Lower leg skin (tissue), 4 donors: ENCODE measurements around the gene CEACAM4. TPM values are rescaled to one million over a fixed set of nuclear protein-coding genes. Genes with fewer than 3 reads are reported as not detected.

Experiments used
- DNase-seq, 2 donors: peaks; one replicate each; pipeline ENCODE4 v3.0.0-alpha.2; 2019; ENCODE audit warnings: low spot score in 2 of 2
- H3K4me3 ChIP-seq: fragments of 200-600 bp; sonication (generic); 2 replicates; pipeline ENCODE4 v1.5.1; 2017; ENCODE audit warnings: mild to moderate bottlenecking, low read depth; ENCODE audit not compliant: poor library complexity, severe bottlenecking
- CTCF ChIP-seq, 3 donors: fragments of 450-650 bp; IDR thresholded peaks; one replicate each; pipeline ENCODE4 v1.5.1; 2016; ENCODE audit warnings: antibody characterized with exemption in 3 of 3, mild to moderate bottlenecking in 3 of 3, moderate library complexity in 2 of 3
- POLR2A ChIP-seq, 2 donors: fragments of 450-650 bp; IDR thresholded peaks; one replicate each; pipeline ENCODE4 v1.6.1; 2016 to 2017; ENCODE audit warnings: antibody characterized with exemption in 2 of 2, mild to moderate bottlenecking in 1 of 2, moderate library complexity in 1 of 2
- WGBS, 2 donors: methylation state at CpG; one replicate each; pipeline ENCODE4 v1.1.5; 2018; 5-methylcytosine and 5-hydroxymethylcytosine counted together
- intact Hi-C: fragments of 100-400 bp; cut with DNase I; formaldehyde crosslinking; loops from one replicate; pipeline ENCODE4 v1.15.0; 2023; ENCODE audit warnings: low total_unique reads
- total RNA-seq, 4 donors: library from RNA; depleted of rRNA; stranded (reverse); fragments of >200 nt; gene quantifications; one replicate each; pipeline ENCODE4 v1.1.0, GENCODE V29; 2016

CEACAM4 gene
- total RNA-seq, 4 donors from 2014 or later, result 0.84 to 0.88 TPM; not detected in 2

DNA sequence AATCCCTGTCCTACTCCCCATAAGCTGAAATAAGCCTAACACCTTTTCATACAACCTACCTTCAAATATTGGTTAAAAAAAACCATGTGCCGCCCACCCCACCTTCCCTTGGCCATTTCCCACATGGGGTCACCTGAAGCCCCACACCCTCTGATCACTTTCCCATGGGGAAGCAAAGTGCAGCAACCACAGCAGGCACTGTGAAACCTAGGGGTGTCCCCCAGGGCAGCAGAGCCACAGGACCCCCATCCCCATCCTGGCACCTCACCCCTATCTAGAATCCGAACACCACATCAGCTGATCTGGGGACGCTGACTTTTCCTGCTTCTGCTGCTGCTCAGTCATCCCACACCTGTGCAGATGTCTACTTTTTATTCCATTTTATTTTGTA is 31.0 kb downstream of the CEACAM4 start:
- no peak for DNase-seq
- no peak overlapping the region for H3K4me3 ChIP-seq
- WGBS, 2 donors, result 42 to 59% methylated on average over 3 of the region's 3 CpGs
- intact Hi-C loops, result no loop called here
- TF ChIP-seq POLR2A (IDR thresholded peaks at IDR 0.05) (no peak), CTCF (IDR thresholded peaks at IDR 0.05) (no peak)

DNA sequence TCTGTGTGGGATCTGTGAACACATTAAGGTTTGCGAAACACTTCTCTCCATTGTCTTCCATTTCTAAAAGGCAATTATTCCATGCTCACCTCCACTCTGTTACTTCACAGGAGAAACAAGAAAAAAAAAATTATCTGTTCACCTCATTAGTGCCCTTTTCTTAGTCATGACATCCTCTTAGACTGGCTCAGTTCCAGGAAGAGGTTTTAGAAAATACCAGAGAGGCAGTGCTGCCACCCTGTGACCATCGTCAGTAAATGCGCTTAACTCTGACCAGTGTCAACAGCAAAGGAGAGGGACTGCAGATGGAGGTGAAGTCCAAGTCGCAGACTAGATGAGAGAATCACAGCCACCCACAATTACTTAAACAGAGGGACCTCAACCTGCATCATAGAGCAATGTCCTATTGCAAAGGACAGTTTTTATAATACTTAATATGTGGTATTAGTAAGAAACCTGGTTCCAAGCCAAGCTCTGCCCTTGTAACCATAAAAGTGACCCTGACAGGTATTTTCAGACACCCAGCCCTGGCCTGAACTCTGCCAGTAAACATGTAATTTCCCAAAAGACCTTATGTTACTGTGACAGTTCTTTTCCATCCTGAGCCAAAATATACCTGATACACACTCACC is 31.5 kb downstream of the CEACAM4 start:
- intact Hi-C loops, result no loop called here
- DNase-seq, result no peak
- H3K4me3 ChIP-seq, result no peak overlapping the region
- 23 to 36% methylated on average over 4 of the region's 4 CpGs for WGBS, 2 donors
- no peak for TF ChIP-seq CTCF (IDR thresholded peaks at IDR 0.05)
- TF ChIP-seq POLR2A (IDR thresholded peaks at IDR 0.05), result no peak

DNA sequence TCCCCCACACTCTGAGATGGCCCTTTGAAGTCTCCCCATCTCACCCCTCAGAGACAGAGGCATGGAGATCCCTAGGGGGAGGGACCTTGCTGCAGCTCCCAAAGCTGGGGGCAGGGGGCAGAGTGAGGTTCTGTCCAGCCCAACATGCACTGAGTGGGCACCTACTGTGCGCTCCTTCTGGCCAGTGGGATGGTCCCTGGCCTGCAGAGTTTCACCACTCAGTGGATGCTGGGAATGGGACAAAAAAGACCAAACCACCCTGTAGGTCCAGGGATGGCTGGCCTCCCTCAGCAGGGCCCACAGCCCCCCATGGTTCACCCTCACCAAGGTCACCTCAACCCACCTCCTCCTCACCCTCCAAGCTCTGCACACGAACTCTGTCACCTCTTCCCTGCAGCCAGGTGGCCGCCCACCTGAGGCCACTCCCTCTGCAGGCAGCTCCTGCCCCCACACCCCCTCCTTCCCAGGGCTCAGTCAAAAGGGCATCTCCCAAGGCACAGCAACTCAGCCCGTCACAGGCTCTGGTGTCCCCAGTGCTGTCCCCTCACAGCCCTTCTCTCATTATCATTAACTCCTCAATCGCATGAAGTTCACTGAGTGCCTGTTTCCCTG is 34.8 kb downstream of the CEACAM4 start:
- TF ChIP-seq POLR2A (IDR thresholded peaks at IDR 0.05) (no peak), CTCF (IDR thresholded peaks at IDR 0.05) (no peak)
- intact Hi-C loops, result no loop called here
- 33 to 46% methylated on average over 5 of the region's 5 CpGs for WGBS, 2 donors
- DNase-seq, result no peak
- no peak overlapping the region for H3K4me3 ChIP-seq

GRCh38 chr19:41590936-41591335 is 35.9 kb downstream of the CEACAM4 start:
- DNase-seq, result no peak
- intact Hi-C loops, result no loop called here
- TF ChIP-seq CTCF (IDR thresholded peaks at IDR 0.05) (no peak), POLR2A (IDR thresholded peaks at IDR 0.05) (no peak)

DNA sequence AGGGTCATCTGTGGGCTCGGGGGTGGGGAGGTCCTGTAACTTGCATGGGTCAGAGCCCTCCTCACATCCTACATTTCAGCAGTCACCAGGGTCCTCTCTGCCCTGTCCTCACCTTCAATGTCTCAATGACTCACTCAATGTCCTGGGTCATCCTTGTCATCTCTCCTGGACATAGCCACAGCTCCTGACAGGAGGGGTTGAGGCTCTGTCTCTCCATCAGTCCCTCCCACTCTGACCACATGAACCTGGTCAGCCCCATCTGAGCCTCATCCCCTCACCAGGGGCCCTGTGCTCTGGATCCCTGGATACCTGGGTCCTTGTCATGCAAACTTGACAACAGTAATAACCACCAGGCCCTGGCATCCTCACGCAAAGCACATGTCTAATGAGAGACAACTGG is 37.5 kb downstream of the CEACAM4 start:
- intact Hi-C loops, result no loop called here
- WGBS, 2 donors, result 48 to 63% methylated on average over 2 of the region's 2 CpGs
- no peak for DNase-seq
- TF ChIP-seq CTCF (IDR thresholded peaks at IDR 0.05) (no peak), POLR2A (IDR thresholded peaks at IDR 0.05) (no peak)
- no peak overlapping the region for H3K4me3 ChIP-seq

More at GRCh38 chr19:41590936-41591335, 35.9 kb downstream of the CEACAM4 start:
- no peak overlapping the region for H3K4me3 ChIP-seq
